H1 (cell line): Measurements from ENCODE around the gene RASGRP1. TPM values are rescaled to one million over a fixed set of nuclear protein-coding genes. Genes with fewer than 3 reads are reported as not detected.

Experiments
- CTCF ChIA-PET: fragments of 300-600 bp; sonication (Branson Sonifier 250); formaldehyde crosslinking; loops from one replicate; lab custom pipeline; 2021; ENCODE audit not compliant: partially characterized antibody; lab: Charles Lee
- POLR2A ChIA-PET: fragments of 300-600 bp; sonication (Branson Sonifier 250); formaldehyde crosslinking; loops from one replicate; lab custom pipeline; 2021; ENCODE audit warnings: inconsistent platforms; ENCODE audit not compliant: partially characterized antibody; lab: Charles Lee
- DNase-seq, 2 experiments: peaks; one replicate each; pipeline versions ENCODE4 v3.0.0 to v3.0.0-alpha.2; 2010 to 2022; ENCODE audit warnings: low spot score in 2 of 2, low read depth in 1 of 2, mixed read lengths in 1 of 2
- FAIRE-seq: peaks from 2 replicates; lab custom pipeline; 2011; peaks lifted over from hg19 to GRCh38; lab: Jason Lieb, UNC
- H2AFZ ChIP-seq: 2 replicates; pipeline ENCODE4 v1.8.1; 2012; ENCODE audit warnings: low read length, inconsistent platforms
- H2AK5ac ChIP-seq: 2 replicates; pipeline ENCODE4 v1.6.1; 2013; ENCODE audit warnings: low read depth, low read length
- H2BK120ac ChIP-seq: replicated peaks from 2 replicates; pipeline ENCODE3; 2013; ENCODE audit warnings: low read depth, low read length, inconsistent platforms
- H2BK12ac ChIP-seq: 2 replicates; pipeline ENCODE4 v1.6.1; 2013; ENCODE audit warnings: low read depth, low read length
- H2BK15ac ChIP-seq: 2 replicates; pipeline ENCODE4 v1.6.1; 2013; ENCODE audit warnings: low read length
- H2BK20ac ChIP-seq: 2 replicates; pipeline ENCODE4 v1.6.1; 2013; ENCODE audit warnings: low read length
- H2BK5ac ChIP-seq: 2 replicates; pipeline ENCODE4 v1.6.1; 2013; ENCODE audit warnings: low read depth, low read length
- H3K14ac ChIP-seq: 2 replicates; pipeline ENCODE4 v1.6.1; 2013; ENCODE audit warnings: inconsistent platforms; ENCODE audit not compliant: insufficient read length
- H3K18ac ChIP-seq: 2 replicates; pipeline ENCODE4 v1.6.1; 2013; ENCODE audit warnings: low read length; ENCODE audit errors: extremely low read depth
- H3K23ac ChIP-seq: 2 replicates; pipeline ENCODE4 v1.6.1; 2013; ENCODE audit warnings: inconsistent platforms; ENCODE audit not compliant: insufficient read length
- H3K23me2 ChIP-seq: 2 replicates; pipeline ENCODE4 v1.6.1; 2013; ENCODE audit warnings: low read depth, low read length
- H3K27ac ChIP-seq: 2 replicates; pipeline ENCODE4 v1.6.1; 2011; ENCODE audit warnings: low read depth, low read length, inconsistent platforms
- H3K27me3 ChIP-seq, 4 experiments: replicated peaks in 1 of 4; 1 replicate in 1 of 4; 2 replicates in 3 of 4; pipeline versions ENCODE4 v1.6.1 to v1.8.1; 2011 to 2013; ENCODE audit warnings: low read length in 3 of 4, mild to moderate bottlenecking in 3 of 4, inconsistent platforms in 2 of 4, mixed read lengths in 2 of 4, moderate library complexity in 1 of 4; ENCODE audit not compliant: control insufficient read depth in 3 of 4, insufficient read depth in 3 of 4; ENCODE audit errors: extremely low read depth in 1 of 4
- H3K36me3 ChIP-seq, 4 experiments: 2 replicates each; pipeline versions ENCODE4 v1.6.1 to v1.8.1; 2011 to 2013; ENCODE audit warnings: mild to moderate bottlenecking in 4 of 4, low read length in 3 of 4, moderate library complexity in 2 of 4, control low read depth in 1 of 4, inconsistent platforms in 1 of 4; ENCODE audit not compliant: insufficient read depth in 4 of 4, control insufficient read depth in 2 of 4
- H3K4ac ChIP-seq: replicated peaks from 2 replicates; pipeline ENCODE3; 2013; ENCODE audit warnings: low read length, low read depth, mixed read lengths, inconsistent platforms; ENCODE audit not compliant: insufficient read length
- H3K4me1 ChIP-seq, 4 experiments: replicated peaks in 1 of 4; 1 replicate in 1 of 4; 2 replicates in 3 of 4; pipeline versions ENCODE4 v1.6.1 to v1.8.1; 2011 to 2013; ENCODE audit warnings: low read length in 3 of 4, inconsistent platforms in 2 of 4, mixed read lengths in 1 of 4; ENCODE audit not compliant: insufficient read depth in 4 of 4, control insufficient read depth in 3 of 4
- H3K4me2 ChIP-seq, 2 experiments: 2 replicates each; pipeline versions ENCODE4 v1.6.1 to v1.8.1; 2011 to 2013; ENCODE audit warnings: low read depth in 2 of 2, low read length in 2 of 2, control low read depth in 1 of 2, inconsistent platforms in 1 of 2, mild to moderate bottlenecking in 1 of 2; ENCODE audit not compliant: insufficient read depth in 1 of 2
- H3K4me3 ChIP-seq, 4 experiments: fragments of 200-600, 300-600 bp in 1 of 4; sonication (generic), shearing (Covaris generic), sonication (Bioruptor Twin) in 1 of 4; 2 replicates each; pipeline versions ENCODE4 v1.5.1 to v1.8.1; 2011 to 2016; ENCODE audit warnings: low read length in 4 of 4, low read depth in 3 of 4, control low read depth in 2 of 4, inconsistent platforms in 2 of 4, mild to moderate bottlenecking in 2 of 4, mixed read lengths in 1 of 4, moderate library complexity in 1 of 4; ENCODE audit not compliant: insufficient read depth in 2 of 4; ENCODE audit errors: extremely low read depth in 1 of 4
- H3K56ac ChIP-seq: replicated peaks from 2 replicates; pipeline ENCODE3; 2013; ENCODE audit warnings: low read depth, mild to moderate bottlenecking, mixed read lengths, low read length, inconsistent platforms; ENCODE audit not compliant: insufficient read length
- H3K79me1 ChIP-seq: 2 replicates; pipeline ENCODE4 v1.6.1; 2013; ENCODE audit warnings: low read depth, low read length, control low read depth
- H3K79me2 ChIP-seq, 2 experiments: 2 replicates each; pipeline versions ENCODE4 v1.6.1 to v1.8.1; 2012 to 2013; ENCODE audit warnings: low read length in 2 of 2, mild to moderate bottlenecking in 2 of 2, inconsistent platforms in 1 of 2; ENCODE audit not compliant: insufficient read depth in 2 of 2, control insufficient read depth in 1 of 2
- H3K9ac ChIP-seq, 4 experiments: replicated peaks in 1 of 4; 1 replicate in 1 of 4; 2 replicates in 3 of 4; pipeline versions ENCODE4 v1.6.1 to v1.8.1; 2011 to 2013; ENCODE audit warnings: low read depth in 3 of 4, low read length in 3 of 4, control low read depth in 2 of 4, mild to moderate bottlenecking in 2 of 4, moderate library complexity in 2 of 4, inconsistent platforms in 1 of 4; ENCODE audit errors: extremely low read depth in 1 of 4
- H3K9me3 ChIP-seq, 2 experiments: 2 replicates each; pipeline versions ENCODE4 v1.6.1 to v1.8.1; 2012 to 2013; ENCODE audit warnings: mild to moderate bottlenecking in 2 of 2, moderate library complexity in 2 of 2, control low read depth in 1 of 2, inconsistent platforms in 1 of 2, low read depth in 1 of 2, low read length in 1 of 2, mixed read lengths in 1 of 2; ENCODE audit not compliant: insufficient read depth in 2 of 2
- H4K20me1 ChIP-seq, 2 experiments: replicated peaks in 1 of 2; 2 replicates each; pipeline versions ENCODE3 to v1.8.1; 2011 to 2013; ENCODE audit warnings: inconsistent platforms in 2 of 2, low read length in 2 of 2, mild to moderate bottlenecking in 1 of 2; ENCODE audit not compliant: insufficient read depth in 2 of 2, control insufficient read depth in 1 of 2
- H4K5ac ChIP-seq: 2 replicates; pipeline ENCODE4 v1.6.1; 2013; ENCODE audit warnings: low read length, low read depth, mixed read lengths, inconsistent platforms; ENCODE audit not compliant: insufficient read length
- H4K8ac ChIP-seq: 2 replicates; pipeline ENCODE4 v1.8.0; 2013; ENCODE audit warnings: mild to moderate bottlenecking, moderate library complexity, low read length, inconsistent platforms; ENCODE audit not compliant: insufficient read depth; ENCODE audit errors: extremely low read depth
- H4K91ac ChIP-seq: replicated peaks from 2 replicates; pipeline ENCODE3; 2013; ENCODE audit warnings: low read length, mixed read lengths, inconsistent platforms; ENCODE audit not compliant: insufficient read length
- FOSL1 ChIP-seq: IDR thresholded peaks from 2 replicates; pipeline ENCODE4 v1.6.1; 2011; ENCODE audit warnings: mild to moderate bottlenecking, low read depth, low read length, moderate library complexity; ENCODE audit not compliant: insufficient read depth
- WGBS, 2 experiments: shearing (Covaris generic) in 1 of 2; methylation state at CpG; one replicate each; pipeline versions ENCODE4 v1.1.6 to v1.1.7; 2013 to 2015; ENCODE audit warnings: low lambda C conversion rate in 2 of 2, mixed read lengths in 2 of 2, inconsistent platforms in 1 of 2, low coverage in 1 of 2, missing lambda C conversion rate in 1 of 2; ENCODE audit not compliant: insufficient replicate concordance in 2 of 2, insufficient coverage in 1 of 2, insufficient read length in 1 of 2; ENCODE audit errors: extremely low coverage in 1 of 2, missing lambda C conversion rate in 1 of 2; 5-methylcytosine and 5-hydroxymethylcytosine counted together
- polyA plus RNA-seq, 7 experiments: library from polyadenylated mRNA; depleted of rRNA in 3 of 7; stranded (reverse) in 5 of 7; unstranded in 2 of 7; fragments of >200 nt in 5 of 7; fragments of 200-250 nt in 2 of 7; gene quantifications; 1 replicate in 5 of 7; 2 replicates in 1 of 7; 4 replicates in 1 of 7; pipeline versions ENCODE4 v1.2.1 to v1.2.3, GENCODE V29; 2011 to 2013; ENCODE audit warnings: missing spikeins in 2 of 7, mixed read lengths in 2 of 7
- total RNA-seq: library from RNA; stranded (reverse); fragmentation: NEBNext Ultra II Directional; extraction: Animal tissue kit (Norgen Biotek cat#: 25700); gene quantifications from 2 replicates; pipeline ENCODE4 v1.2.1, GENCODE V29; 2021

RASGRP1 gene
- total and polyA plus RNA-seq, 2 of the 8 experiments (the other 6 are each of a cell fraction or from before 2014, with no cell fraction given) = 1.1 to 2.1 TPM

DNA sequence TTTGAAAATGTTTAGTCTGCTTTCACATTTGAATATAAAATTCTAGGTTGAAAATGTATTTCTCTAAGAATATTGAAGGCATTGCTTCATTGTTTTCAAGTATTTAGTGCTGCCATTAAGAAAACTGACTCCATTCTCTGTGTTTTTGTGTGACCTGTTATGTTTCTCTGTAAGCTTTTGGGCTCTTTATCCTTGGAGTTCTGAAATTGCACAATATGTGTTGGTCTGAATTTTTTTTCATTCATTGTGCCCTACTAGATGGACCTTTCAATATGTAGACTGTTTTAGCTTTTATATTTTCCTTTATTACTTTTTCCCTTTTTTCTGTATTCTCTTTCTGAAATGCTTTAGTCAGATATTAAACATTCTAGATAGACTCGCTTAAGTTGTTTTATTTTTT, 88.5 kb downstream of the RASGRP1 start:
- H2AK5ac ChIP-seq = no peak overlapping the region
- no peak for TF ChIP-seq FOSL1
- no peak overlapping the region for H2BK120ac ChIP-seq
- H3K9ac ChIP-seq = no peak overlapping the region
- no peak overlapping the region for H3K4me3 ChIP-seq
- H3K18ac ChIP-seq = no peak overlapping the region
- no peak overlapping the region for H4K8ac ChIP-seq
- H2BK12ac ChIP-seq = no peak overlapping the region
- no peak overlapping the region for H4K5ac ChIP-seq
- POLR2A ChIA-PET = no interaction called here
- no peaks in the 10 kb centered on the region for H3K4me1 ChIP-seq
- no peaks in the 10 kb centered on the region for H3K9me3 ChIP-seq
- CTCF ChIA-PET = interaction anchor here (1.5 kb wide), 1 partner anchor 213 kb away, joined by 4 read pairs; no protein-coding TSS in a partner anchor
- H3K14ac ChIP-seq = no peak overlapping the region
- FAIRE-seq (no peak), DNase-seq (no peak)
- H3K4me2 ChIP-seq = no peak overlapping the region
- H2AFZ ChIP-seq = no peak overlapping the region
- no peak overlapping the region for H4K91ac ChIP-seq
- peaks cover 3 to 34% (median 19%) of the 10 kb centered on the region in 4 experiments; a peak in 7 of 8 replicates for H3K36me3 ChIP-seq
- no peaks in the 10 kb centered on the region for H3K23me2 ChIP-seq
- H3K56ac ChIP-seq = no peak overlapping the region
- H2BK5ac ChIP-seq = no peak overlapping the region
- 92% methylated on average over 1 of the region's 1 CpG; no CpG with 5 or more reads in 1 of the 2 experiments for WGBS, 2 experiments
- no peak overlapping the region for H3K23ac ChIP-seq
- no peak overlapping the region for H3K4ac ChIP-seq
- H3K79me1 ChIP-seq = no peaks in the 10 kb centered on the region
- H2BK15ac ChIP-seq = no peak overlapping the region
- H3K79me2 ChIP-seq = no peaks in the 10 kb centered on the region
- H4K20me1 ChIP-seq = no peaks in the 10 kb centered on the region
- H3K27ac ChIP-seq = no peak overlapping the region
- no peaks in the 10 kb centered on the region for H3K27me3 ChIP-seq
- H2BK20ac ChIP-seq = no peak overlapping the region
